SK-N-SH treated with all-trans-retinoic acid at 6 μM for 48 hours (cell line): ENCODE data around the gene SARDH.

ENCODE experiments used
- ATAC-seq: fragments of 200-7000 bp; cut with Tn5 transposase; 3 replicates; pipeline ENCODE4 v1.9.1; 2020; ENCODE audit warnings: mild to moderate bottlenecking, moderate library complexity
- ARNTL ChIP-seq: fragments of 450-650 bp; formaldehyde crosslinking; IDR thresholded peaks from 2 replicates; pipeline ENCODE4 v1.5.0; 2020; ENCODE audit warnings: low read depth, mild to moderate bottlenecking, moderate library complexity, borderline replicate concordance
- BACH2 ChIP-seq: fragments of 250-450 bp; sonication (Bioruptor Pico); IDR thresholded peaks from 2 replicates; pipeline ENCODE4 v1.9.0; 2021; ENCODE audit warnings: mild to moderate bottlenecking, borderline replicate concordance
- CREB5 ChIP-seq: fragments of 250-450 bp; sonication (Bioruptor Pico); IDR thresholded peaks from 2 replicates; pipeline ENCODE4 v1.5.1; 2020; ENCODE audit warnings: low read depth, mild to moderate bottlenecking, moderate library complexity
- CSDC2 ChIP-seq: fragments of 250-450 bp; sonication (Bioruptor Pico); IDR thresholded peaks from 2 replicates; pipeline ENCODE4 v1.5.0; 2020; ENCODE audit warnings: mild to moderate bottlenecking, moderate library complexity
- CSRNP3 ChIP-seq: fragments of 250-450 bp; sonication (Bioruptor Pico); IDR thresholded peaks from 2 replicates; pipeline ENCODE4 v1.5.1; 2021; ENCODE audit warnings: mild to moderate bottlenecking, moderate library complexity
- ESRRG ChIP-seq: fragments of 250-450 bp; sonication (Bioruptor Pico); IDR thresholded peaks from 2 replicates; pipeline ENCODE4 v1.6.1; 2021; ENCODE audit warnings: mild to moderate bottlenecking
- GLIS3 ChIP-seq: fragments of 250-450 bp; sonication (Bioruptor Pico); IDR thresholded peaks from 2 replicates; pipeline ENCODE4 v1.5.0; 2020; ENCODE audit warnings: mild to moderate bottlenecking, moderate library complexity
- ISL1 ChIP-seq: fragments of 250-450 bp; sonication (Bioruptor Pico); IDR thresholded peaks from 2 replicates; pipeline ENCODE4 v2.1.2; 2022; ENCODE audit warnings: mild to moderate bottlenecking, moderate library complexity
- OSR1 ChIP-seq: fragments of 250-450 bp; sonication (Bioruptor Pico); IDR thresholded peaks from 2 replicates; pipeline ENCODE4 v1.8.0; 2022; ENCODE audit warnings: moderate library complexity, mild to moderate bottlenecking, inconsistent platforms
- PATZ1 ChIP-seq: fragments of 250-450 bp; sonication (Bioruptor Pico); IDR thresholded peaks from 2 replicates; pipeline ENCODE4 v1.8.0; 2020; ENCODE audit warnings: mild to moderate bottlenecking, moderate library complexity, borderline replicate concordance
- POU6F1 ChIP-seq: fragments of 250-450 bp; sonication (Bioruptor Pico); IDR thresholded peaks from 2 replicates; pipeline ENCODE4 v1.8.0; 2021; ENCODE audit warnings: low read depth, mild to moderate bottlenecking, moderate library complexity, borderline replicate concordance
- RARB ChIP-seq: fragments of 250-450 bp; sonication (Bioruptor Pico); IDR thresholded peaks from 2 replicates; pipeline ENCODE4 v1.8.0; 2021; ENCODE audit warnings: mild to moderate bottlenecking, moderate library complexity
- TCF4 ChIP-seq: fragments of 250-450 bp; sonication (Bioruptor Pico); IDR thresholded peaks from 2 replicates; pipeline ENCODE4 v1.8.0; 2021; ENCODE audit warnings: mild to moderate bottlenecking, moderate library complexity, borderline replicate concordance
- TOX ChIP-seq: fragments of 250-450 bp; sonication (Bioruptor Pico); IDR thresholded peaks from 2 replicates; pipeline ENCODE4 v1.8.0; 2021; ENCODE audit warnings: mild to moderate bottlenecking, moderate library complexity, borderline replicate concordance
- TSHZ2 ChIP-seq: fragments of 250-450 bp; sonication (Bioruptor Pico); IDR thresholded peaks from 2 replicates; pipeline ENCODE4 v1.5.0; 2020; ENCODE audit warnings: mild to moderate bottlenecking, moderate library complexity
- ZC3H10 ChIP-seq: fragments of 250-450 bp; sonication (Bioruptor Pico); IDR thresholded peaks from 2 replicates; pipeline ENCODE4 v1.5.1; 2021; ENCODE audit warnings: mild to moderate bottlenecking, moderate library complexity
- ZFP3 ChIP-seq: fragments of 250-450 bp; sonication (Bioruptor Pico); IDR thresholded peaks from 2 replicates; pipeline ENCODE4 v1.5.0; 2020; ENCODE audit warnings: mild to moderate bottlenecking, moderate library complexity
- ZFP30 ChIP-seq: fragments of 450-650 bp; formaldehyde crosslinking; IDR thresholded peaks from 2 replicates; pipeline ENCODE4 v1.5.0; 2022; ENCODE audit warnings: mild to moderate bottlenecking, moderate library complexity
- ZNF565 ChIP-seq: fragments of 450-650 bp; formaldehyde crosslinking; conservative IDR thresholded peaks from 2 replicates; pipeline ENCODE4 v1.5.0; 2020; ENCODE audit warnings: low read depth, mild to moderate bottlenecking, moderate library complexity
- ZNF70 ChIP-seq: fragments of 450-650 bp; formaldehyde crosslinking; IDR thresholded peaks from 2 replicates; pipeline ENCODE4 v1.5.0; 2020; ENCODE audit warnings: mild to moderate bottlenecking, moderate library complexity

SARDH gene

GRCh38 chr9:133634081-133634691 is 104.0 kb downstream of the SARDH start:
- no peak for ATAC-seq
- no peak for TF ChIP-seq TCF4 (CRISPR knock-in tag)
- TF ChIP-seq GLIS3, result no peak
- no peak for TF ChIP-seq TSHZ2 (CRISPR knock-in tag)
- TF ChIP-seq ISL1 (CRISPR knock-in tag), result no peak
- TF ChIP-seq PATZ1 (CRISPR knock-in tag), result no peak
- TF ChIP-seq ZFP3, result no peak
- no peak for TF ChIP-seq CREB5 (CRISPR knock-in tag)
- TF ChIP-seq RARB (CRISPR knock-in tag), result no peak
- TF ChIP-seq ZC3H10 (CRISPR knock-in tag), result no peak
- TF ChIP-seq BACH2 (CRISPR knock-in tag), result no peak
- no peak for TF ChIP-seq ARNTL
- no peak for TF ChIP-seq TOX (CRISPR knock-in tag)
- no peak for TF ChIP-seq ESRRG (CRISPR knock-in tag)

- ATAC-seq, result no peak
- TF ChIP-seq ISL1 (CRISPR knock-in tag), result no peak
- no peak for TF ChIP-seq ZNF565 (CRISPR knock-in tag)
- TF ChIP-seq ZNF70 (CRISPR knock-in tag), result no peak
- no peak for TF ChIP-seq POU6F1
- no peak for TF ChIP-seq TSHZ2 (CRISPR knock-in tag)
- no peak for TF ChIP-seq CSDC2 (CRISPR knock-in tag)
- no peak for TF ChIP-seq ZFP30 (CRISPR knock-in tag)
- no peak for TF ChIP-seq CREB5 (CRISPR knock-in tag)
- no peak for TF ChIP-seq CSRNP3 (CRISPR knock-in tag)
- no peak for TF ChIP-seq BACH2 (CRISPR knock-in tag)
- no peak for TF ChIP-seq OSR1
- no peak for TF ChIP-seq RARB (CRISPR knock-in tag)
- no peak for TF ChIP-seq TCF4 (CRISPR knock-in tag)
Observed at GRCh38 chr9:133633681-133634080, 104.5 kb downstream of the SARDH start.
